Fibroblast of peridontal ligament (primary cell): ENCODE measurements around the gene PARP15.
"Not testable (repeated sequence)": the region's sequence is repeated elsewhere in the genome, so short reads cannot be mapped to it uniquely, and the experiment has no call there.

Source experiments
- DNase-seq: peaks from one replicate; pipeline ENCODE4 v3.0.0-alpha.2; 2010; ENCODE audit errors: extremely low read depth

Gene PARP15

GRCh38 chr3:122618614-122619013, 41.2 kb downstream of the PARP15 start:
- no peak for DNase-seq

- no peak for DNase-seq
Measured at GRCh38 chr3:122619040-122619439, 41.6 kb downstream of the PARP15 start.

GRCh38 chr3:122620399-122620798, 42.9 kb downstream of the PARP15 start:
- DNase-seq = no peak

GRCh38 chr3:122621112-122621511, 43.7 kb downstream of the PARP15 start:
- DNase-seq = no peak

- no peak for DNase-seq
Measured at GRCh38 chr3:122623031-122623829, 45.8 kb downstream of the PARP15 start.

GRCh38 chr3:122626515-122627180, 49.2 kb downstream of the PARP15 start:
- no peak for DNase-seq

GRCh38 chr3:122627301-122627700, 49.9 kb downstream of the PARP15 start:
- no peak for DNase-seq

- no peak for DNase-seq
Measured at GRCh38 chr3:122628567-122628966, 51.1 kb downstream of the PARP15 start.

- DNase-seq = no peak
Measured at GRCh38 chr3:122629763-122630162, 52.3 kb downstream of the PARP15 start.

GRCh38 chr3:122635789-122636188, 58.3 kb downstream of the PARP15 start:
- DNase-seq = no peak

- DNase-seq = no peak
Measured at GRCh38 chr3:122636697-122637096, 59.2 kb downstream of the PARP15 start.

- no peak for DNase-seq
Measured at GRCh38 chr3:122640437-122640999, 63.1 kb downstream of the PARP15 start.

GRCh38 chr3:122642935-122643334, 65.5 kb downstream of the PARP15 start:
- no peak for DNase-seq

- no peak for DNase-seq
Measured at GRCh38 chr3:122646146-122646988, 68.9 kb downstream of the PARP15 start.

GRCh38 chr3:122651233-122651907, 73.9 kb downstream of the PARP15 start:
- not testable (repeated sequence) for DNase-seq

GRCh38 chr3:122651962-122652361, 74.5 kb downstream of the PARP15 start:
- DNase-seq = not testable (repeated sequence)

GRCh38 chr3:122658336-122658735, 80.9 kb downstream of the PARP15 start:
- not testable (repeated sequence) for DNase-seq

GRCh38 chr3:122660297-122660974, 83.0 kb downstream of the PARP15 start:
- DNase-seq = no peak

GRCh38 chr3:122661633-122662032, 84.2 kb downstream of the PARP15 start:
- DNase-seq = no peak

- DNase-seq = no peak
Measured at GRCh38 chr3:122662505-122662904, 85.1 kb downstream of the PARP15 start.
